GM19468 (cell line): ENCODE measurements around the gene ADAT2.
A peak's percentile ranks its signal among the peaks of the same experiment; 100 is the strongest.

Source experiments
- ATAC-seq: cut with Tn5 transposase; IDR thresholded peaks from one replicate; pipeline ENCODE4 v1.9.1; 2021; ENCODE audit warnings: mild to moderate bottlenecking, moderate library complexity, moderate number of reproducible peaks; ENCODE audit not compliant: unreplicated experiment; ENCODE audit errors: extremely low read depth

ADAT2 gene

GRCh38 chr6:143443096-143443495 is 7.4 kb downstream of the ADAT2 start:
- no peak for ATAC-seq

GRCh38 chr6:143441680-143442545 is 8.6 kb downstream of the ADAT2 start:
- ATAC-seq: no peak

GRCh38 chr6:143441010-143441409 is 9.5 kb downstream of the ADAT2 start:
- no peak for ATAC-seq

GRCh38 chr6:143432588-143432987 is 17.9 kb downstream of the ADAT2 start:
- no peak for ATAC-seq

GRCh38 chr6:143431226-143431625 is 19.3 kb downstream of the ADAT2 start:
- ATAC-seq: no peak

GRCh38 chr6:143429970-143430369 is 20.5 kb downstream of the ADAT2 start:
- ATAC-seq: no peak

- peak; percentile 99 for ATAC-seq
These were observed 23.2 kb downstream of the ADAT2 start for GRCh38 chr6:143427109-143427817.

GRCh38 chr6:143426026-143426425 is 24.5 kb downstream of the ADAT2 start:
- no peak for ATAC-seq

- ATAC-seq: no peak
These were observed 31.0 kb downstream of the ADAT2 start for GRCh38 chr6:143419526-143419925.

- no peak for ATAC-seq
These were observed 35.7 kb downstream of the ADAT2 start for GRCh38 chr6:143414769-143415168.

- no peak for ATAC-seq
These were observed 39.6 kb downstream of the ADAT2 start for GRCh38 chr6:143410859-143411270.

- ATAC-seq: no peak
These were observed 41.7 kb downstream of the ADAT2 start for GRCh38 chr6:143408787-143409162.

- no peak for ATAC-seq
These were observed 42.2 kb downstream of the ADAT2 start for GRCh38 chr6:143408151-143408786.

- no peak for ATAC-seq
These were observed 43.8 kb downstream of the ADAT2 start for GRCh38 chr6:143406673-143407072.

- ATAC-seq: no peak
These were observed 44.9 kb downstream of the ADAT2 start for GRCh38 chr6:143405373-143406154.

GRCh38 chr6:143402721-143403336 is 47.7 kb downstream of the ADAT2 start:
- no peak for ATAC-seq

GRCh38 chr6:143401636-143402370 is 48.7 kb downstream of the ADAT2 start:
- ATAC-seq: no peak

- no peak for ATAC-seq
These were observed 49.4 kb downstream of the ADAT2 start for GRCh38 chr6:143401068-143401446.
